HEK293 (cell line): Measurements from ENCODE around the gene NEMP1.

Source experiments
- CTCF ChIA-PET: fragments of 350-600 bp; formaldehyde crosslinking; extraction: SDS; loops from one replicate; lab custom pipeline; 2021; ENCODE audit warnings: antibody characterized with exemption; lab: Yijun Ruan, JAX
- POLR2A ChIA-PET: fragments of 300-600 bp; formaldehyde crosslinking; extraction: SDS; loops from one replicate; lab custom pipeline; 2020; ENCODE audit warnings: antibody characterized with exemption, inconsistent platforms; lab: Yijun Ruan, JAX
- H3K27ac ChIP-seq: fragments of 200-500 bp; sonication (Bioruptor generic); 2 replicates; pipeline ENCODE4 v1.5.1; 2014; ENCODE audit warnings: low read depth, low read length, control low read depth, inconsistent platforms; ENCODE audit errors: extremely low read depth
- H3K36me3 ChIP-seq, 2 experiments: fragments of 200-500 bp in 1 of 2; sonication (Bioruptor generic) in 1 of 2; 1 replicate in 1 of 2; 2 replicates in 1 of 2; pipeline ENCODE4 v1.5.1; 2014 to 2017; ENCODE audit warnings: inconsistent platforms in 2 of 2, low read length in 2 of 2; ENCODE audit not compliant: control insufficient read depth in 2 of 2, insufficient read depth in 1 of 2
- H3K4me1 ChIP-seq: fragments of 200-500 bp; sonication (Bioruptor generic); 2 replicates; pipeline ENCODE4 v1.5.1; 2014; ENCODE audit warnings: mild to moderate bottlenecking, low read length, inconsistent platforms; ENCODE audit not compliant: control insufficient read depth, insufficient read depth
- H3K4me3 ChIP-seq: 2 replicates; pipeline ENCODE4 v1.5.1; 2011; ENCODE audit warnings: low read depth, mild to moderate bottlenecking, control low read depth, low read length, moderate library complexity
- H3K9me3 ChIP-seq: fragments of 200-500 bp; sonication (Bioruptor generic); 2 replicates; pipeline ENCODE4 v1.5.1; 2014; ENCODE audit warnings: low read depth, low read length, inconsistent platforms; ENCODE audit not compliant: control insufficient read depth, insufficient read depth
- PRDM1 ChIP-seq: fragments of 450-650 bp; formaldehyde crosslinking; IDR thresholded peaks from 2 replicates; pipeline ENCODE4; 2016; ENCODE audit warnings: missing biosample characterization, missing genetic modification characterization
- TRIM28 ChIP-seq: IDR thresholded peaks from 2 replicates; pipeline ENCODE4 v1.6.1; 2011; ENCODE audit warnings: low read length, control low read depth, borderline replicate concordance
- YY2 ChIP-seq: fragments of 450-650 bp; formaldehyde crosslinking; IDR thresholded peaks from 2 replicates; pipeline ENCODE4 v1.5.1; 2016; ENCODE audit warnings: missing biosample characterization, missing genetic modification characterization
- ZBTB21 ChIP-seq: fragments of 450-650 bp; formaldehyde crosslinking; IDR thresholded peaks from 2 replicates; pipeline ENCODE4 v1.5.1; 2017; ENCODE audit warnings: missing biosample characterization, missing genetic modification characterization
- ZNF133 ChIP-seq: fragments of 450-650 bp; formaldehyde crosslinking; IDR thresholded peaks from 2 replicates; pipeline ENCODE4 v1.5.1; 2016; ENCODE audit warnings: missing biosample characterization, missing genetic modification characterization
- ZNF140 ChIP-seq: fragments of 450-650 bp; formaldehyde crosslinking; IDR thresholded peaks from 2 replicates; pipeline ENCODE4 v1.5.1; 2016; ENCODE audit warnings: missing biosample characterization, missing genetic modification characterization
- ZNF174 ChIP-seq: fragments of 450-650 bp; formaldehyde crosslinking; IDR thresholded peaks from 2 replicates; pipeline ENCODE4 v1.5.0; 2017; ENCODE audit warnings: missing biosample characterization, mild to moderate bottlenecking, missing genetic modification characterization
- ZNF510 ChIP-seq: fragments of 450-650 bp; formaldehyde crosslinking; IDR thresholded peaks from 2 replicates; pipeline ENCODE4 v1.5.1; 2018; ENCODE audit warnings: mild to moderate bottlenecking, missing genetic modification characterization, missing biosample characterization; ENCODE audit not compliant: insufficient replicate concordance
- ZNF555 ChIP-seq: fragments of 450-650 bp; formaldehyde crosslinking; conservative IDR thresholded peaks from 2 replicates; pipeline ENCODE4 v1.5.1; 2017; ENCODE audit warnings: missing biosample characterization, mild to moderate bottlenecking, missing genetic modification characterization, inconsistent platforms
- ZNF626 ChIP-seq: fragments of 450-650 bp; sonication (Bioruptor Pico); formaldehyde crosslinking; IDR thresholded peaks from 2 replicates; pipeline ENCODE4 v1.5.1; 2018; ENCODE audit warnings: missing biosample characterization, missing genetic modification characterization, inconsistent platforms
- ZNF777 ChIP-seq: fragments of 450-650 bp; formaldehyde crosslinking; IDR thresholded peaks from 2 replicates; pipeline ENCODE4 v1.5.1; 2017; ENCODE audit warnings: missing biosample characterization, missing genetic modification characterization, borderline replicate concordance
- ZNF792 ChIP-seq: fragments of 450-650 bp; formaldehyde crosslinking; IDR thresholded peaks from 2 replicates; pipeline ENCODE4 v1.5.1; 2016; ENCODE audit warnings: missing biosample characterization, missing genetic modification characterization
- TF ChIP-seq, protein P1 (sequence below): fragments of 450-650 bp; formaldehyde crosslinking; IDR thresholded peaks from 2 replicates; pipeline ENCODE4 v1.5.1; 2016; ENCODE audit warnings: missing biosample characterization, missing genetic modification characterization
- TF ChIP-seq, protein P2 (sequence below): fragments of 450-650 bp; formaldehyde crosslinking; IDR thresholded peaks from 2 replicates; pipeline ENCODE4 v1.5.1; 2016; ENCODE audit warnings: missing biosample characterization, missing genetic modification characterization
- TF ChIP-seq, protein P3 (sequence below): fragments of 450-650 bp; formaldehyde crosslinking; IDR thresholded peaks from 2 replicates; pipeline ENCODE4 v1.5.1; 2016; ENCODE audit warnings: missing biosample characterization, missing genetic modification characterization
- TF ChIP-seq, protein P4 (sequence below): fragments of 450-650 bp; formaldehyde crosslinking; IDR thresholded peaks from 2 replicates; pipeline ENCODE4 v1.5.1; 2016; ENCODE audit warnings: missing biosample characterization, missing genetic modification characterization

Gene NEMP1

DNA sequence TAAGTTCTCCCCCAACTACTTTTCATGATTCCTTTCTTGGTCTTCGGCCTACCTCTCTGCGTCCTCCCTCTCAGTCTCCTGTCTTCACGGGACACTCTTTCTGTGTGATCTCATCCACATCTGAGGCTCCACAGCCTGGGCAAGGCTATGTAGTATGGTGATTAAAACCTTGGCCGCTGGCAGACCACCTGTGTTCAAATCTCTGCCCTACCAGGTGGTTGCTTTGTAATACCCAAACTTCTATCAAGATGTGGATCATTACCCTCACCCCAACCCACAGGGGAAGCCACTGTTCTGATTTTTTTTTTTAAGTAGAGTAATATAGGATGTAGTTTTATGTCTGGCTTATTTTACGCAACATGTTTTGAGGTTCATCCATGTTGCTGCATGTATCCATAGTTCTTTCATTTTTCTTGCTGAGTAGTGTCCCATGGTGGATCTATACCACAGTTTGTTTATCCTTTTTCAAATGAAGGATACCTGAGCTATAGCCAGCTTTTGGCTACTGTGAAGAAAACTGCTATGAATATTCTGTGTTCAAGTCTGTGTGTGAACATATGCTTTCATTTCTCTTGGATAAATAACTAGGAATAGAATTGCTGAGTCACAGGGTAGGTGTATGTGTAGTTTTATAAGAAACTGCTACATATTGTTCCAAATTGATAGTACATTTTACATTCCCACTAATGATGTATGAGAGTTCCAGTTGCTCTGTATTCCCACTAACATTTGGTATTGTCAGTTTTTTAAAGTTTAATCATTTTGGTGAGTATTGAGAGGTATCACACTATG is 40.9 kb upstream of the NEMP1 start:
- H3K9me3 ChIP-seq = no peaks in the 10 kb centered on the region

DNA sequence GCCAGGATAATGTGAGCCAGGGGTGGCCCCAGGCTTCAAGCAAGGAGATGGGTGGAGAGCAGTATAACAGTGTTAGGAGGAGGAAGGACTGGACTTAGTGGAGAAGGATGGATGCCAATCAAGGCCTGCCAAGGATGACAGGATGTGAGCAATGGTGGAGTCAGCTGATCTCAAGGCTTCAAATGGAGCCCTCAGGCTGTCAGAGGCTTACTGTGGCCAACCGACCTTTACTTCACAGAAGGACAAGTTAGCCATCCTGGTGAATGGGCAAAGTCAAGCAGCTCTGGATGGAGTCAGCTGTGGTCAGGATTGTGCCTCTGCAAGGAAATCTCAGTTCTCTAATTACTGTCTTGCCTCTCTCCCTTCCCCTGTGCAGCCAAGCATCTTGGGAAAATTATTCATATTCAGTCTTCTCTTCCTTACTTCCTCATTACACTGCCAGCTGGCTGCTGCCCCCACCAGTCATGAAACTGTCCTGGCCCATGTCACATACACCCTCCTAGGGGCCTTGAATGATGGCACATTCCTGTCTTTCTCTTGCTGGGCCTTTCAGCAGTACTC is 40.2 kb upstream of the NEMP1 start:
- H3K27ac ChIP-seq = no peak overlapping the region
- no peaks in the 10 kb centered on the region for H3K4me1 ChIP-seq
- H3K36me3 ChIP-seq = no peaks in the 10 kb centered on the region
- ChIA-PET CTCF (interaction anchor here (0.6 to 2.3 kb wide), 6 partner anchors 9 to 111 kb away, joined by 3 to 8 read pairs (median 4); partner anchors contain the start of gene LRP1), POLR2A (no interaction called here)
- TF ChIP-seq YY2 = no peak
- TF ChIP-seq, protein P1, sequence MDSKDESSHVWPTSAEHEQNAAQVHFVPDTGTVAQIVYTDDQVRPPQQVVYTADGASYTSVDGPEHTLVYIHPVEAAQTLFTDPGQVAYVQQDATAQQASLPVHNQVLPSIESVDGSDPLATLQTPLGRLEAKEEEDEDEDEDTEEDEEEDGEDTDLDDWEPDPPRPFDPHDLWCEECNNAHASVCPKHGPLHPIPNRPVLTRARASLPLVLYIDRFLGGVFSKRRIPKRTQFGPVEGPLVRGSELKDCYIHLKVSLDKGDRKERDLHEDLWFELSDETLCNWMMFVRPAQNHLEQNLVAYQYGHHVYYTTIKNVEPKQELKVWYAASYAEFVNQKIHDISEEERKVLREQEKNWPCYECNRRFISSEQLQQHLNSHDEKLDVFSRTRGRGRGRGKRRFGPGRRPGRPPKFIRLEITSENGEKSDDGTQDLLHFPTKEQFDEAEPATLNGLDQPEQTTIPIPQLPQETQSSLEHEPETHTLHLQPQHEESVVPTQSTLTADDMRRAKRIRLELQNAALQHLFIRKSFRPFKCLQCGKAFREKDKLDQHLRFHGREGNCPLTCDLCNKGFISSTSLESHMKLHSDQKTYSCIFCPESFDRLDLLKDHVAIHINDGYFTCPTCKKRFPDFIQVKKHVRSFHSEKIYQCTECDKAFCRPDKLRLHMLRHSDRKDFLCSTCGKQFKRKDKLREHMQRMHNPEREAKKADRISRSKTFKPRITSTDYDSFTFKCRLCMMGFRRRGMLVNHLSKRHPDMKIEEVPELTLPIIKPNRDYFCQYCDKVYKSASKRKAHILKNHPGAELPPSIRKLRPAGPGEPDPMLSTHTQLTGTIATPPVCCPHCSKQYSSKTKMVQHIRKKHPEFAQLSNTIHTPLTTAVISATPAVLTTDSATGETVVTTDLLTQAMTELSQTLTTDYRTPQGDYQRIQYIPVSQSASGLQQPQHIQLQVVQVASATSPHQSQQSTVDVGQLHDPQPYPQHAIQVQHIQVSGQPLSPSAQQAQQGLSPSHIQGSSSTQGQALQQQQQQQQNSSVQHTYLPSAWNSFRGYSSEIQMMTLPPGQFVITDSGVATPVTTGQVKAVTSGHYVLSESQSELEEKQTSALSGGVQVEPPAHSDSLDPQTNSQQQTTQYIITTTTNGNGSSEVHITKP (tag by site-specific recombination) = peak; percentile 67
- no peak overlapping the region for H3K4me3 ChIP-seq
- no peaks in the 10 kb centered on the region for H3K9me3 ChIP-seq

More for the DNA sequence above, 40.9 kb upstream of the NEMP1 start:
- POLR2A ChIA-PET = no interaction called here
- no peaks in the 10 kb centered on the region for H3K4me1 ChIP-seq
- H3K27ac ChIP-seq = no peak overlapping the region
- TF ChIP-seq ZBTB21 (tag by site-specific recombination) (no peak), ZNF140 (tag by site-specific recombination) (no peak), ZNF792 (tag by site-specific recombination) (no peak), TRIM28 (no peak), PRDM1 (tag by site-specific recombination) (no peak), ZNF777 (tag by site-specific recombination) (no peak), ZNF133 (tag by site-specific recombination) (no peak), ZNF510 (tag by site-specific recombination) (no peak), ZNF555 (tag by site-specific recombination) (no peak), ZNF626 (no peak), ZNF174 (tag by site-specific recombination) (no peak)
- TF ChIP-seq, protein P2, sequence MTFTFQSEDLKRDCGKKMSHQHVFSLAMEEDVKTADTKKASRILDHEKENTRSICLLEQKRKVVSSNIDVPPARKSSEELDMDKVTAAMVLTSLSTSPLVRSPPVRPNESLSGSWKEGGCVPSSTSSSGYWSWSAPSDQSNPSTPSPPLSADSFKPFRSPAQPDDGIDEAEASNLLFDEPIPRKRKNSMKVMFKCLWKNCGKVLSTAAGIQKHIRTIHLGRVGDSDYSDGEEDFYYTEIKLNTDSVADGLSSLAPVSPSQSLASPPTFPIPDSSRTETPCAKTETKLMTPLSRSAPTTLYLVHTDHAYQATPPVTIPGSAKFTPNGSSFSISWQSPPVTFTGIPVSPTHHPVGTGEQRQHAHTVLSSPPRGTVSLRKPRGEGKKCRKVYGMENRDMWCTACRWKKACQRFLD (tag by site-specific recombination) = no peak
- TF ChIP-seq, protein P3, sequence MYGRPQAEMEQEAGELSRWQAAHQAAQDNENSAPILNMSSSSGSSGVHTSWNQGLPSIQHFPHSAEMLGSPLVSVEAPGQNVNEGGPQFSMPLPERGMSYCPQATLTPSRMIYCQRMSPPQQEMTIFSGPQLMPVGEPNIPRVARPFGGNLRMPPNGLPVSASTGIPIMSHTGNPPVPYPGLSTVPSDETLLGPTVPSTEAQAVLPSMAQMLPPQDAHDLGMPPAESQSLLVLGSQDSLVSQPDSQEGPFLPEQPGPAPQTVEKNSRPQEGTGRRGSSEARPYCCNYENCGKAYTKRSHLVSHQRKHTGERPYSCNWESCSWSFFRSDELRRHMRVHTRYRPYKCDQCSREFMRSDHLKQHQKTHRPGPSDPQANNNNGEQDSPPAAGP = no peak
- TF ChIP-seq, protein P4, sequence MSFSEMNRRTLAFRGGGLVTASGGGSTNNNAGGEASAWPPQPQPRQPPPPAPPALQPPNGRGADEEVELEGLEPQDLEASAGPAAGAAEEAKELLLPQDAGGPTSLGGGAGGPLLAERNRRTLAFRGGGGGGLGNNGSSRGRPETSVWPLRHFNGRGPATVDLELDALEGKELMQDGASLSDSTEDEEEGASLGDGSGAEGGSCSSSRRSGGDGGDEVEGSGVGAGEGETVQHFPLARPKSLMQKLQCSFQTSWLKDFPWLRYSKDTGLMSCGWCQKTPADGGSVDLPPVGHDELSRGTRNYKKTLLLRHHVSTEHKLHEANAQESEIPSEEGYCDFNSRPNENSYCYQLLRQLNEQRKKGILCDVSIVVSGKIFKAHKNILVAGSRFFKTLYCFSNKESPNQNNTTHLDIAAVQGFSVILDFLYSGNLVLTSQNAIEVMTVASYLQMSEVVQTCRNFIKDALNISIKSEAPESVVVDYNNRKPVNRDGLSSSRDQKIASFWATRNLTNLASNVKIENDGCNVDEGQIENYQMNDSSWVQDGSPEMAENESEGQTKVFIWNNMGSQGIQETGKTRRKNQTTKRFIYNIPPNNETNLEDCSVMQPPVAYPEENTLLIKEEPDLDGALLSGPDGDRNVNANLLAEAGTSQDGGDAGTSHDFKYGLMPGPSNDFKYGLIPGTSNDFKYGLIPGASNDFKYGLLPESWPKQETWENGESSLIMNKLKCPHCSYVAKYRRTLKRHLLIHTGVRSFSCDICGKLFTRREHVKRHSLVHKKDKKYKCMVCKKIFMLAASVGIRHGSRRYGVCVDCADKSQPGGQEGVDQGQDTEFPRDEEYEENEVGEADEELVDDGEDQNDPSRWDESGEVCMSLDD (tag by site-specific recombination) = no peak
- TF ChIP-seq, all 188 proteins: peak for 0
- CTCF ChIA-PET = interaction anchor here (0.6 to 2.2 kb wide), 7 partner anchors 8 to 556 kb away, joined by 3 to 14 read pairs (median 3); partner anchors contain the start of genes LRP1 and STAT6
- no peak overlapping the region for H3K4me3 ChIP-seq
- H3K36me3 ChIP-seq = no peaks in the 10 kb centered on the region
